ENCODE measurements around the gene KRT76. TPM values are rescaled to one million over a fixed set of nuclear protein-coding genes. Genes with fewer than 3 reads are reported as not detected.

Gene KRT76
- total RNA-seq, 4 donors from 2014 or later = not detected

DNA sequence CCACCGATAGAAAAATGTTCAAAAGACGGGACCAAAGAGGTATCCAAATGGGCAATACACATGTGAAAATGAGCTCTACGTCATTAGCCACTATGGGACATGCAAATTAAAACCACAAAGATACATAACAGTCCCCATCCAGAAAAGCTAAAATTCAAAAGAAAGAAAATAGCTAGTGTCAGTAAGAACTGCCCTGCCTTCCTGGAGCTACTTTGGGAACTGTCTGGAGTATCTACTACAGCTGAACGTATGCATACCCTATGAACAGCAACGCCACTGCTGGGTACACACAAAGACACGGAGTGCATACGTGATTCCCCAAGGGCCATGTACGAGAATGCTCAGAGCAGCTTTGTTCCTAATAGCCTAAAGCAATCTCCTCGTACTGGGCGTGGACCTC, 48.0 kb downstream of the KRT76 start:
- no peak overlapping the region for H3K4me3 ChIP-seq
- DNase-seq (ENCODE audit: low spot score in 2 of 2) = no peak
- TF ChIP-seq EP300 (IDR thresholded peaks at IDR 0.05) = no peak
- no peaks in the 10 kb centered on the region for H3K36me3 ChIP-seq
- no peaks in the 10 kb centered on the region for H3K27me3 ChIP-seq
- 66 to 80% methylated on average over 10 of the region's 10 CpGs for WGBS, 2 donors
- no peaks in the 10 kb centered on the region for H3K4me1 ChIP-seq
- H3K27ac ChIP-seq = no peak overlapping the region
- H3K9me3 ChIP-seq = no peaks in the 10 kb centered on the region

DNA sequence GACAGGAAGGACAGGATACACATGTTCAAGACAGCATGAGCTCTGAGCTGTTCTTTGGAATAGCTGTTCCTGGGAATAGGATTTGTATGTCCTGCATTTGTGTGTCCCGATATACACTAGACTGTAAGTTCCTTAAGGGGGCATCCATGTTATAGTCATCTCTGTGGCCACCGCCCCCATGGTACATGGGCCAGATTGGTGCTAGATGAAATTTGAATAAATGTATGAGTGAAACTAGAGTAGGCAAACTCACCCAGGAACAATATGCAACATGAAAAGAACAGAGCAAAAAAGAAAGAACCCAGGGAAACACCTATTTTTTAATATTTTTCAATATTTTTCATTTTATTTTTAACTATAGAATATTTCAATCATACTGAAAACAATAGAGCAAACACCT, 48.8 kb downstream of the KRT76 start:
- H3K27ac ChIP-seq = no peak overlapping the region
- no peak for DNase-seq (ENCODE audit: low spot score in 2 of 2)
- H3K27me3 ChIP-seq = no peaks in the 10 kb centered on the region
- H3K4me1 ChIP-seq = no peaks in the 10 kb centered on the region
- H3K9me3 ChIP-seq = no peaks in the 10 kb centered on the region
- no peak for TF ChIP-seq POLR2A (IDR thresholded peaks at IDR 0.05)
- TF ChIP-seq, protein P1, sequence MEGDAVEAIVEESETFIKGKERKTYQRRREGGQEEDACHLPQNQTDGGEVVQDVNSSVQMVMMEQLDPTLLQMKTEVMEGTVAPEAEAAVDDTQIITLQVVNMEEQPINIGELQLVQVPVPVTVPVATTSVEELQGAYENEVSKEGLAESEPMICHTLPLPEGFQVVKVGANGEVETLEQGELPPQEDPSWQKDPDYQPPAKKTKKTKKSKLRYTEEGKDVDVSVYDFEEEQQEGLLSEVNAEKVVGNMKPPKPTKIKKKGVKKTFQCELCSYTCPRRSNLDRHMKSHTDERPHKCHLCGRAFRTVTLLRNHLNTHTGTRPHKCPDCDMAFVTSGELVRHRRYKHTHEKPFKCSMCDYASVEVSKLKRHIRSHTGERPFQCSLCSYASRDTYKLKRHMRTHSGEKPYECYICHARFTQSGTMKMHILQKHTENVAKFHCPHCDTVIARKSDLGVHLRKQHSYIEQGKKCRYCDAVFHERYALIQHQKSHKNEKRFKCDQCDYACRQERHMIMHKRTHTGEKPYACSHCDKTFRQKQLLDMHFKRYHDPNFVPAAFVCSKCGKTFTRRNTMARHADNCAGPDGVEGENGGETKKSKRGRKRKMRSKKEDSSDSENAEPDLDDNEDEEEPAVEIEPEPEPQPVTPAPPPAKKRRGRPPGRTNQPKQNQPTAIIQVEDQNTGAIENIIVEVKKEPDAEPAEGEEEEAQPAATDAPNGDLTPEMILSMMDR (IDR thresholded peaks at IDR 0.05) = no peak
- no peak for TF ChIP-seq EP300 (IDR thresholded peaks at IDR 0.05)
- no peak overlapping the region for H3K4me3 ChIP-seq
- H3K36me3 ChIP-seq = no peaks in the 10 kb centered on the region
- WGBS, 2 donors = 83 to 93% methylated on average over 2 of the region's 2 CpGs

DNA sequence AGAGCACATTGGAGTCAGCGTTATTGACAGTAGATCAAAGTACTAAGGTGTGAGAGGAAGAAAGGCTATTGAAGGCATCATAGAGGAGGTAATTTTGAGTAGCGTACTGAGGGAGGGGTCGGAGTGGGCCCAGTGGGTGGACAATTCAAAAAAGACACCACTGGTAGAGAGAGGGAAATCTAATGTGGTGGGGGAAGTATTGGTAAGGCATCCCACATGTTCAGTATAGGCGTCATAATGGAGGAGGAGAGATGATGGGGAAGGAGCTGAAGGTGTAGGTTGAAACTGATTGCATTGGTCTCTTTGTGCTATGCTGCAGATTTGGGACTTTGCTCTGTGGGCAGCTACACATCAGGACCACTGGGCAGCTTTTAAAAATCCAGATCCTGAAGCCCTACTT, 50.1 kb downstream of the KRT76 start:
- DNase-seq (ENCODE audit: low spot score in 2 of 2) = no peak
- Histone ChIP-seq H3K36me3 (no peaks in the 10 kb centered on the region), H3K27ac (no peak overlapping the region), H3K27me3 (no peaks in the 10 kb centered on the region), H3K9me3 (no peaks in the 10 kb centered on the region), H3K4me3 (no peak overlapping the region), H3K4me1 (no peaks in the 10 kb centered on the region)
- 78 to 83% methylated on average over 4 of the region's 4 CpGs for WGBS, 2 donors
- TF ChIP-seq, protein P1 (IDR thresholded peaks at IDR 0.05) = no peak
- no peak for TF ChIP-seq EP300 (IDR thresholded peaks at IDR 0.05)
- no peak for TF ChIP-seq POLR2A (IDR thresholded peaks at IDR 0.05)

DNA sequence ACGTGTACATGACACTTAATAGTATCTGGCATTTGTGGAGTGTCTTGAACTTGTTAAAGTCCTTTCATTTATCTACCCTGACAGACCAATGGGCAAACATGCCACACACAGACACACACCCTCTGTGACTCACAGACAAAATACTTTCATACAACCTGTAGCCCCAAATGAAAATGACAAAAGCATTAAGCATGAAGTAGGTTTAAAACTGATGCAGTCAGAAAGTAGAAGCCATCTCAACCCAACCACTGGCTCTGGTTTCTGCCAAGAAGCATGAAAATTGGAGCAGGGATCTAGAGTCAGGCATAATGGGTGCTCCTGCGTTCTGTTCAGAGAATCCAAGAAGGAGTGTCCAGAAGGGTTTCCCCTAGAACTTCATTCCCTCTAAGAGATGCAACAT, 50.7 kb downstream of the KRT76 start:
- Histone ChIP-seq H3K4me1 (no peaks in the 10 kb centered on the region), H3K27me3 (no peaks in the 10 kb centered on the region), H3K27ac (no peak overlapping the region), H3K9me3 (no peaks in the 10 kb centered on the region), H3K36me3 (no peaks in the 10 kb centered on the region), H3K4me3 (no peak overlapping the region)
- 51 to 66% methylated on average over 2 of the region's 2 CpGs for WGBS, 2 donors
- no peak for DNase-seq (ENCODE audit: low spot score in 2 of 2)
- TF ChIP-seq, protein P1 (IDR thresholded peaks at IDR 0.05) = no peak
- no peak for TF ChIP-seq EP300 (IDR thresholded peaks at IDR 0.05)
- no peak for TF ChIP-seq POLR2A (IDR thresholded peaks at IDR 0.05)

DNA sequence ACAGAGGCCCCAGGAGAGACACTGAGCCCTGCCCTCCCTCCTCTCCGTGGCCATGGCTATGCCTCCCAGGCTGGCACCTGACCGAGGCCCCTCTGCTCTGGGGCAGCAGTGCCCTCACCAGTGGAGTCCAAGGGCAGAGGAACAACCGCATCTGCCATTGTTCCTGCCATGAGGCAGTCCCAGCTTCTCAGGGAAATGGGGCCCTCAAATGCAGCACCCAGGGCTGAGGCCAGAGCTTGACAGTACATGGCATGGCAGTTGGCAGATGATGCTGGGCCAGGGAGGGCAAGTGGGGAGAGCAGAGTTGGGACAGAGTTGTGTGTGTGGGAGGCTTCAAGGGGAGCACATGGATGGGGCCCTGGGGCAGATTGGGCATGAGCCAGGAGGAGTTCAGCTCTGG, 52.8 kb downstream of the KRT76 start:
- WGBS, 2 donors = 79 to 80% methylated on average over 2 to 3 of the region's 3 CpGs
- no peaks in the 10 kb centered on the region for H3K27me3 ChIP-seq
- H3K36me3 ChIP-seq = no peaks in the 10 kb centered on the region
- no peak overlapping the region for H3K4me3 ChIP-seq
- no peaks in the 10 kb centered on the region for H3K4me1 ChIP-seq
- DNase-seq (ENCODE audit: low spot score in 2 of 2) = no peak
- H3K27ac ChIP-seq = no peak overlapping the region
- TF ChIP-seq, protein P1 (IDR thresholded peaks at IDR 0.05) = no peak
- TF ChIP-seq EP300 (IDR thresholded peaks at IDR 0.05) (no peak), POLR2A (IDR thresholded peaks at IDR 0.05) (no peak)
- no peaks in the 10 kb centered on the region for H3K9me3 ChIP-seq

DNA sequence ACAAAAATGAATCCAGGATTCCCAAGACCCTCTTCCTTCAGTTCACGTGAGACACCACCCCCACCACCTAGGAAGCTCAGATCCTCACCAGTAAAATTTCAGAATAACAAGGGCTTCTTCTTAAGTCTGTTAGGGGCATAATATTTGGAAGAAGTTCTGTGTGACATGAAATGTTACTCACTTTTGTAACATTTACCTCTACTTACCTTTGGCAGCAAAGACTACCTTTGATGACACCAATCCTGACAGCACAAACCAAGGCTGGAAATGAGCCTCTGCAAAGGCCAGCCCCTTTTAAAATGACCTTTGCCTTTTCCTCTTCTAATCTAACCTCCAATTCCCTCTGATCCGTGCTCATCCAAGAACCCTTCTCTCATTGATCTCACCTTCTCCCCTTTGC, 54.5 kb downstream of the KRT76 start:
- WGBS, 2 donors = 68 to 76% methylated on average over 2 of the region's 2 CpGs
- H3K36me3 ChIP-seq = no peaks in the 10 kb centered on the region
- no peak overlapping the region for H3K27ac ChIP-seq
- DNase-seq (ENCODE audit: low spot score in 2 of 2) = no peak
- H3K27me3 ChIP-seq = no peaks in the 10 kb centered on the region
- H3K9me3 ChIP-seq = no peaks in the 10 kb centered on the region
- H3K4me1 ChIP-seq = no peaks in the 10 kb centered on the region
- no peak overlapping the region for H3K4me3 ChIP-seq
- TF ChIP-seq EP300 (IDR thresholded peaks at IDR 0.05) = no peak
- TF ChIP-seq POLR2A (IDR thresholded peaks at IDR 0.05) = no peak
- TF ChIP-seq, protein P1 (IDR thresholded peaks at IDR 0.05) = no peak

Measured in tibial nerve (tissue), 4 donors.